GM21390 (cell line): ENCODE data around the gene SLC22A16.

Source experiments
- ATAC-seq: cut with Tn5 transposase; IDR thresholded peaks from one replicate; pipeline ENCODE4 v1.9.1; 2021; ENCODE audit not compliant: unreplicated experiment

The SLC22A16 gene

GRCh38 chr6:110409794-110410193, 66.6 kb downstream of the SLC22A16 start:
- no peak for ATAC-seq

DNA sequence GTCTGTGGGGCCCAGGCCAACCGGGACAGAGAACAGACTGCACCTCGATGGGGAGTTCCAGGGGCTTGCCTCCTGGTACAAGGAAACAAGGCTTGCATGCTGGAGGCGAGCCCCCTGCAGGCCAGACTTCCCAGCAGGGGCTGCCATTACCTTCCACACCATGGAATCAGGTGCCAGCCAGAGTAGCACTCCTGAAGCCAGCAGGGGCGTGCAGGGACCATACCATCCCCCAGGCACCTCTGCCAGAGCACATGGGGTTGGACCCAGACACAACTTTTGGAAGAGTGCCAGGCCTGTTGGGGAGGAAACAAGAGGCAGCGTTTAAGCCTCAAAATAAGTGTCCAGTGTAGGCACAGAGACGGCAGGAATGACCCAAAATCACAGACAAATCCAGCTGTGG, 67.5 kb downstream of the SLC22A16 start:
- ATAC-seq: no peak

- no peak for ATAC-seq
Observed at GRCh38 chr6:110404607-110405006, 71.8 kb downstream of the SLC22A16 start.

DNA sequence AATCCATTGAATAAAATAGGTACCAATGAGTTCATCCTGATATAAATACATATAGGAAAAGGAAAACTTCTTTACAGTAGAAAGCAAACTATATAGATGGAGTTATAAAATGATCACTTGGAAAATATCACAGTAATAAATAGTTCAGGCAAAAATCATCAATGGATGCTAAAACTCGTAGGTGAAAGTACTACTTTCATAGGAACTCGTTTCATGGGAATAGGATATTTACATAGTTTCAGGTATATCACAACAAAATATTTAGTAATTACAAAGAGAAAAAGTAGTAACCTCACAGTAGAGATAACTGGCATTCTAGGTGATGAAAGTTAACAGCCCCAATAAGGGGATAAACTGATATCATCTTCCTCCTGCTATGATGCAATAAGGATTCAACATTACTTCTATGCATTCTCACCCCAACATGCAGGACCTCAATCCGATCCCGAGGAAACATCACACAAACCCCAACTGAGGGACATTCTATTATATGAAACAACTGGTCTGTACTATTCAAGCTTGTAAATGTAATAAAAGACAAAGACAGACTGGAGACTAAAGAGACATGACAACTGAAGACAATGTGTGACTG, 74.7 kb downstream of the SLC22A16 start:
- ATAC-seq: no peak

DNA sequence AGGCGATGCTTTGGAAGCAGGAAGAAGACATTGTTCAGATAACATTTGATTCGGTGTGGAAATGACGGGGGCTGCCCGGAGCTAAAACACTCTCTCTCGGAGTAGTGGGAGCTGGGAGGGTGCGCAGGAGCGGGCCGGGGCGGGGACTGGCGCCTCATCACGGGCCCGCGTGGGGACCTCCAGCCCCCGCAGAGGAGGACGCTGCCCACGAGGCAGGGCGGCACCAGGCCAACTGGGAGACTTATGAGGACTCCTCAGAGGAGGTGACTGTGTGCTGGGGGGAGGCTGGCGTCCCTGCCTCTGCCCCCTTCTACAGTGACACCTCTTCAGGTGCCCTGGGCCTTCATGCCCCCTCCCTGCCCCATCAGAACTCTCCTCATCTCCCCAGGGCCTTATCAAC, 76.2 kb downstream of the SLC22A16 start:
- ATAC-seq: no peak

- no peak for ATAC-seq
Observed at GRCh38 chr6:110399219-110400071, 77.0 kb downstream of the SLC22A16 start.

DNA sequence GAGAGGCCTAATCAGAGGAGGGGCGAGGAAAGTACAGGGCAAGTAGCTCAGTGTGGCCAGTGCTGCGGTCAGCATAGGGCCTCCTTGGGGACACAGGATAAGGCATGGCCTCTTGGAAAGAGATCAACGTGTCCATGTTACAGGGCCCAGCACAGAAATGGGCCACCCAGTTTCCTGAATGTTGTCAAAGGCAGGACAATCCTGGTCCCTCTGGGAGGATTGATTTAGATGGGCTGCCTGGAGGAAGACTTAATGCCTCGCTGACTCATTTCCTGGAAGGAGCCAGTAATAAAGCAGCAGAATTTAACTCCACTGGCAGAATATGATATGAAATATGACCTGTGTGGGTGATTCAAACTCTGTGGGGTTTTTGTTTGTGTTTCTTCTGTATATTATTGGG, 77.6 kb downstream of the SLC22A16 start:
- no peak for ATAC-seq

- ATAC-seq: no peak
Observed at GRCh38 chr6:110395221-110395620, 81.2 kb downstream of the SLC22A16 start.

- no peak for ATAC-seq
Observed at GRCh38 chr6:110394409-110394808, 82.0 kb downstream of the SLC22A16 start.

- ATAC-seq: no peak
Observed at GRCh38 chr6:110392727-110393126, 83.7 kb downstream of the SLC22A16 start.

- no peak for ATAC-seq
Observed at GRCh38 chr6:110390404-110390803, 86.0 kb downstream of the SLC22A16 start.

DNA sequence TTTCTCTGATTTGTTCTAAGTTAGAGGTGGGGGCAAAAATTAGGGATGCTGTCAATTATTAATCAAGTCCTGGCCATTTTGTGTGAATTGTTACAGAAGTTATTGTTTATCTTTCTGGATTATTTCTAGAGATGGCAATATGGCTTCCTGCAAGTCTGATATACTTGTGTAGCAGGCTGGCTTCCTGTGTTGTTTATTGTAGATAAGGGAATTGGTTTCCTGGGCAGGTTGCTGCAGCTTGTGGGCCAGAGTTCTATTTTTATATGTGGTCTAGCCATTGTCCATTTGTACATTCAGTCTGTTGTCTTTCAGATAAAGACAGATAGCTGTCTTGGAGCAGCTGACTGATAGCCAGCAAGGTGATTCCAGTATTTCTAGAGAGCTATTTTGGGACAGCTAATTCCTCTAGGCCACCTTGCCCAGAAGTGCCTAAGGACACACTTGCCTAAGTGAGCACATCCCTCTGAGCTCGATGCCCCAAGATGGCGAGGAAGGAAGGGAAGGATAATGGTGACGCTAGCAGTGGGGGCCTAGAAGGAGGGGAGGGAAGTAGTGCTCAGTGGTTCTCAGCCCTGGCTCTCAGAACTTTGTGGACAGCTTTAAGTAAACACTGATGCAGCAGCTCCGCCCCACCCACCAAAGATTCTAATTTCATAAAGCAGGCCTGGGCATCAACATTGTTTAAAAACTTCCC, 86.6 kb downstream of the SLC22A16 start:
- no peak for ATAC-seq

GRCh38 chr6:110387986-110388385, 88.4 kb downstream of the SLC22A16 start:
- no peak for ATAC-seq

DNA sequence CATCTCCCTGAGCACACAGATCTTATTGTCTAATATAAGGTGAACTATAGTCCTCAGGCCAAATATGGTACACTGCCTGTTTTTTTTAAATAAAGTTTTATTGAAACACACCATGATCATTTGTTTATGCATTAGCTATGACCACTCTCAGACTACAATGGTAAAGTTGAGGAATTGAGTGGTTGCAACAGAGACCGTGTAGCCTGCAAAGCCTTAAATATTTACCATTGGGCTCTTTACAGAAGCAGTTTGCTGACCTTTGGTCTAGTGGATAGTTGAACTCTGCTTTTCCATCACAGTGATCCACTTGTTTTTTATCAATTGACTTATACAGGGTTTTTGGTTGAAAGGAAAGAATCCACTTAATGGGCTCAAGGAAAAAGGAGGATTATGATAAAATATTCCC, 91.0 kb downstream of the SLC22A16 start:
- no peak for ATAC-seq

- ATAC-seq: no peak
Observed at GRCh38 chr6:110378552-110378951, 97.9 kb downstream of the SLC22A16 start.
